GM15510 (cell line): Measurements from ENCODE around the gene IQGAP2.

Experiments
- POLR2A ChIP-seq: IDR thresholded peaks from 3 replicates; pipeline ENCODE4 v1.6.1; 2011; ENCODE audit warnings: borderline replicate concordance; ENCODE audit not compliant: insufficient read length; ENCODE audit errors: extremely low read depth

Gene IQGAP2

DNA sequence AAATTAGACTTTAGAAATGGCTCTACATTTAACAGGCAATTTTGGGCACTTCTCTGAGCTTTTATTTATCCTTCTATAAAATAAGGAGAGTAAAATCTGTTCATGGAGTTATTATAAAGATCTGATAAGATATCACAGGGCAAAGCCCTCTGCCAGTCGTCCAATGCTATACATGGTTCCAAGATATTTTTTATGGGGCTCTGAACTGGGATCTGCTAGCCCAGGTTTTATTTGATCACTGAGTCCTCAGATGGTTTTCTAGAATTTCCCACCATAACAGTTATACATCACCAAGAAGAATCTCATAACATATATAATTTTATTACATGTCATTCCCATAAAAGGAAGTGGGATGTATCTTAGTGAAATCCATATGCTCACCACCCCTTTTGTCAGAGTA is 23.2 kb upstream of the IQGAP2 start:
- TF ChIP-seq POLR2A: no peak

DNA sequence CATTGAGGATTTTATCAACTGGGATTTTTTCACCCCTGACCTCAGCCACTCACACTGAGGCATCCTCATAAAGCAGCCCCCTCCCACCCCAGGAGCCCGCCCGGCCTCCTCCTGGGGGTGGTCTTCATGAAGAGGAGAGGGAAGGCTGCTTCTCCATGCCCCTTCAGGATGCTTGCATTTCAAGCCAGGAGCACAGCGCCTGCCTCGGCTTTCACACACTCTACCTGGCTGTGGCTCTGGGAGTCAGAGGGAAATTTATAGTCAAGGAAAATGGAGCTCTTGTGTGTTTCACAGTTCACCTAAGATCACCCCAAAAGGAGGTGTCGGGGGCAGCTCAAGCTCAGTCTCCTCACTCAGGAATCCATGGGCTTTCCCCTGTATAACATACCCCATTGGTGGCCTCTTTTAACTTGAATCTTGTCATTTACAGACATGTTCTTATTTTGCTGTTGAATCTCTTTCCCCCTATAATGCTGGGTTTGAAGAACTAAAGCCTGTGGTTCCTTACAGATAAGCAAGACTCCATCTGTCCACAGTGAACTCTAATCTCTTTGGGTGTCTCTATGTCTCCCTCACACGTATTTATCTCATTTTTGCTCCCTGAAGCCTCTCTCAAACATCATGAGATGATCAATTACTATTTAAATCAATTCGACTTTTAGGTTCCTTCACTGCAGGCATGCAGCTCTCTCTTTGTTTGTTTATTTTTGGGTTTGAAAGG is 22.6 kb upstream of the IQGAP2 start:
- no peak for TF ChIP-seq POLR2A

DNA sequence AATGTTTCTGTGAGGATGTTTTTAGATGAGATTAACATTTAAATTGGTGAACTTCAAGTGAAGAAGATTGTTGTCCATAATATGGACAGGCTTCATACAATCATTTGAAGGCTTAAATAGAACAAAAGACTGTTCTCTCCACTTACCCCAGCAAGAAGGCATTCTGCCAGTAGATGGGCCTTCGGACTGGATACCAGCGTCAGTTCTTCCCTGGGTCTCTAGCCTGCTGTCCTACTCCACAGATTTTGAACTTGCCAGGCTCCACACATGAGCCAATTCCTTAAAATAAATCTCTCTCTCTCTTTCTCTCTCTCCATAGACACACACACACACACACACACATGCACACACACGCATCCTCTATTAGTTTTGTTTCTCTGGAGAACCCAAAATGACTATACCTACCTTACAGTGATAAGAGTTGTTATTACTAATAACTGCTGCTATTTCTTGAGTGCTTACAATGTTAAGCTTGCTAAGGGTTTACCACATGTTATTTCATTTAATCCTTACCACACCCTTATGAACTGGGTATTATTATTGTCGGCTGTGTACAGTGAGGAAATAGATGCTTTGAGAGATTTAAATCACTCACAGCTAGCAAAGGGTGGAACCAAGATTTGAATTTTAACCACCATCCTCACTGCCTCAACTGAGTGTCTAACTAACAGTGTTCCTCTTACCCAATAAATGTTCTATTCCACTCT is 19.8 kb upstream of the IQGAP2 start:
- no peak for TF ChIP-seq POLR2A

- TF ChIP-seq POLR2A: no peak
Measured at GRCh38 chr5:76384189-76384588, 18.9 kb upstream of the IQGAP2 start.

DNA sequence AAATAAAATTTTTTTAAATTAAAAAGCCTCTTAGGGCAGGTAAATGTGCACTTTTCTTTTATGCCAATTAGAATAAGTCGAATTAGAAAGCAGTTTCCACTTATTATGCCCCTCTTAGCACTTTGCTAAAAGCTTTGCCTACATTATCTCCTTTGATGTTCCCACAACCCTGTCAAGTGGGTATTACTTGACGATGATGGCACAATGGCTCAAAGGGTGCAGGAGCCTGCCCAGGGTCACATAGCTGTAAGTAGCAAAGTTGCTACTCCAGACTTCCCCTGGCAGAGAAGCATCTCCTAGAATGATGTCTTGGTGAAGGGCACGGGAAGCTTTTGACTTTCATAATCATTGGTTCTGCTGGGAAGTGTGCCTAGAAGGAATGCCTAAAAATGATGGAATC is 18.4 kb upstream of the IQGAP2 start:
- no peak for TF ChIP-seq POLR2A

DNA sequence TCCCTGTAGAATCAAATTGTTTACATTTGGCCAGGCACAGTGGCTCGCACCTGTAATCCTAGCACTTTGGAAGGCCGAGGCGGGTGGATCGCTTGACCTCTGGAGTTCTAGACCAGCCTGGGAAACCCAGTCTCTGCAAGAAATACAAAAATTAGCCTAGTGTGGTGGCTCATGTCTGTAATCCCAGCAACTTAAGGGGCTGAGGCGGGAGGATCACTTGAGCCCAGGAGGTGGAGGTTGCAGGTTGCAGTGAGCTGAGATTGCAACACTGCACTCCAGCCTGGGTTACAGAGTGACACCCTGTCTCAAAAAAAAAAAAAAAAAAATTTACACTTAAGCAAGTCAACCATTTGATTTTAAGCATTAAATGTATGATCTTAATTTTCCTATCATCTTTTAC is 17.5 kb upstream of the IQGAP2 start:
- no peak for TF ChIP-seq POLR2A

DNA sequence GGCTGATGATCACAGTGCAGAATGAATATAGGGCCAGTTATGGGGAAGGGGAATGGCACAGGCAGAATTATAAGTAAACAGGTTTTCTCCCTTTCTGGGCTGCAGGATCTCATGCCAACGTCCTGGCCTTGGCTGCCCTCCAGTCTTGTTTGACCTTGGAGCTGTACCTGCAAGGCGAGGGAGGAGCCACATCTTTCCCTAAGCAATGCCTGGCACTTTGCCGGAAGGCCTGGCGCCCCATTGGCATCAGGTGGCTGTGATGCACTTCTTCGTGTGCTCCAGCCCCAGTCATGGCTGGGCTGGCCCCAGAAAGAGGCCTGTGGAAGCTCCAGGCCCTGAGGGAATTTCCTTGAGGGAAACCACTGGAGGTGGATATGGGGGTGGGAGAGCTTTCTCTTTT is 16.7 kb upstream of the IQGAP2 start:
- no peak for TF ChIP-seq POLR2A

DNA sequence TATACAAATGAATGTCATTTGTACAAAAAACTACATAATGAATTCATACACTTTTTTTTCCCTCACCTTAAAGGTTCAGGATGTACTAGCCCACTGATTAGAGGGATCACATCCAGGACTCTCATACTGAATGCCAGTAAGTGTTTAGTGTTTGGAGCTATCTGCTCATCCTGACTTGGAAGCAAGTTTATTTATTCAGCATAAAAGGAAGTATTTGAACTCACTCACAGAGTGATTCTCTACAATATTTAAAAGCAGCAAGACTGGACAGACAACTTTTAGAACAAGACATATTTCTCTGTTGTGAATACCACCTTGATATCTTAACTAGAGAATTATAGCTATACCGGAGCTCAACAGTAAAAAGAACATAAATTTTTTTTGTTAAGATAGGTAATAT is 14.8 kb upstream of the IQGAP2 start:
- no peak for TF ChIP-seq POLR2A

DNA sequence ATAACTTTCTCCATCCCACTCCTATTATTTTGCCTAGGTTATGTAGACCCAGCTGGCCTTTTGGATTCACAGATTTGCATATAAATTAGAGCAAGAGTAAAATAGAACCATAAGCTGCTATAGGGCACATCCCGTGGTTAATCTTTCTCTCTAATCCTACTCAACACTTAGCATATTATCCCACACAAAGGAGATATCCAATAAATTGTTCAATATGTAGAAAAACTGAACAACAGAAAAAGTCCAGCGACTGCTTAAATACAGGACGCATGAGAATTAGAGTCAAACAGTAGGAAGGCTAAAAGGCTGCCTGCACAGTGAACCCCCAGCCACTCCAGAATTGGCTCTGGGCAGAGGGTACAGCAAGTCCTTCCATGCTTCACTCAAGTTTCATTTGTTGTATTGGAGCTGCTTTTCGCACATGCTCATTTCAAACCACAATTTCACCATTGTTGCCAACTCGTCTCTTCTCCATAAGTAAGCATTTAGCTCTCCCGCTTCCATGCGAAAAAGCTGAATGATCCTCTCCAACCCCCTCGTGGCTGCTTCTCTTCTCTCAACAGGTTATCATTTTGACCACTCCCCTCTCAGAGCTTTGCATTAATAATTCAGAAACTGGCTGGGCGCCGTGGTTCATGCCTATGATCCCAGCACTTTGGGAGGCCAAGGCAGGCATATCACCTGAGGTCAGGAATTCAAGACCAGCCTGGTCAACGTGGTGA is 14.1 kb upstream of the IQGAP2 start:
- no peak for TF ChIP-seq POLR2A

DNA sequence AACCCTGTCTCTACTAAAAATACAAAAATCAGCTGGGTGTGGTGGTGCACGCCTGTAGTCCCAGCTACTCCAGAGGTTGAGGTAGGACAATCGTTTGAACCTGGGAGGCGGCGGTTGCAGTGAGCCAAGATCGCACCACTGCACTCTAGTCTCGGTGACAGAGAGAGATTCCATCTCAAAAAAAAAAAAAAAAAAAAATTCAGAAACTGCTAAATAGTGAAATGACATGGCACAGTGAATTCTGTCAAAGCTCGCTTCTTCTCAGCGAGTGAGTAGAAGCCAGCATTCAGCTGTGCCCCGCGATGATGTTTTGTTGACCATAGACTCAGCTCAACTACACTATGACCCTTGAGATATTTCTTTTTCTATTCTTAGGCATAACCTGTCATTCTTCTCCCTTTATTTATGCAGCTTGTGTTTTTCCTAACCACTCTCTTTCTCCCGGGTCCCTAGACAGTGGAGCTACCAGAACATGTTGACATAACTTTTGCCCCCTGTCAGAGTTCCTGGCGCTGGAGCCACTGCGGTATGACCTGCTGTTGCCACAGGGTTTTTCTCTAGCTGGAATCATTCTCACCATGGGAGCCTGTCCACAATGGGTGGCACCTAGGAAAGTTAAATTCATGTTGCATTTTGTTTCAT is 13.5 kb upstream of the IQGAP2 start:
- no peak for TF ChIP-seq POLR2A

DNA sequence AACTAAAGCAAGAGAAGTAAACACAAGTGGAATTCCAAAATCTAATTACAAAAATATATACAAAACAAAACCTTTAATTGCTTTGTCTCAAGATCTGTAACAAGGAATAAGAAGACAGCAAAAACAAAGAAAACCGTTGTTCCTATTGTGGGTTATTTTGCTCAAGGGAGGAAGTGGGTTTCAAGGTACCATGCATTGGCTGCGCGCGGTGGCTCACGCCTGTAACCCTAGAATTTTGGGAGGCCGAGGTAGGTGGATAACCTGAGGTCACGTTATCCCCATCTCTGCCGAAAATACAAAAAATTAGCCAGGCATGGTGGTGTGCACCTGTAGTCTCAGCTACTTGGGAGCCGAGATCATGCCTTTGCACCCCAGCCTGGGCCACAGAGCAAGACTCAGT is 12.1 kb upstream of the IQGAP2 start:
- no peak for TF ChIP-seq POLR2A

GRCh38 chr5:76393035-76393680 is 9.9 kb upstream of the IQGAP2 start:
- TF ChIP-seq POLR2A: no peak

DNA sequence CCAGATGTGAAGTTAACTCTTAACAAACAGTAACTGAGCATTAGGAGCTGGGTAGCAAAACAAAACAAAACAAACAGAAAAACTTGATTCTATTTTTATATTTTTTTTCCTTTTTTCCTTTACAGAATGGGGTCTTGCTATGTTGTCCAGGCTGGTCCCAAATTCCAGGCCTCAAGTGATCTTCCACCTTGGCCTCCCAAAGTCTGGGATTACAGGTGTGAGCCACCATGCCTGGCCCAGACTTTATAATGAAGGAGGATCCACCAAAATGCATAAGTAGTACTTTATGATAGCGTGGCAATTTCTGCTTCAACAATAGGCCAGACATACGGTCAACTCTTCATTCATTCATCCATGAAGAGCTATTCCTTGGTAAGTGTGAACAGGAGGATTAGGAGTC is 5.9 kb upstream of the IQGAP2 start:
- no peak for TF ChIP-seq POLR2A

DNA sequence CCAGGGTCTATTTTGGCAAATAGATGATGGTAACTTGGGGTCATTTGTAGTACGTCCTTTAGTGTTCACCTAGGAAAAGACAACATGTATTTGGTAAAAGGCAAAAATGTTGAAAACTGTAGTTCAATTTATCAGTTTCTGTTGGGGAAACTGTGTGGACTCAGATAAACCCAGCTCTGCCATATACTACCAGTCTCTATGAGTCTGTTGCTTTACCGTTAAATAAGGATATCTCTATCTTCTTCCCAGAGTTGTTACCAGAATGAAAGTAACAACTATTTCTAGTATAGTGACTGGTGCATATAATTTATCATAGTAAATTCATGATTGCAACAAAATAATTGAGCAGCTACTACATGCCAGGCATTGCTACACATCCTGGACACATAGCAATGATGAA is 3.8 kb upstream of the IQGAP2 start:
- no peak for TF ChIP-seq POLR2A

- TF ChIP-seq POLR2A: no peak
Measured at GRCh38 chr5:76400466-76400865, 2.6 kb upstream of the IQGAP2 start.
